Kidney epithelial cell (primary cell): ENCODE results near the gene CHST14. TPM values are rescaled to one million over a fixed set of nuclear protein-coding genes. Genes with fewer than 3 reads are reported as not detected.

Experiments
- DNase-seq: peaks from one replicate; pipeline ENCODE4 v3.0.0-alpha.2; 2010; ENCODE audit warnings: low read depth
- H3K27me3 ChIP-seq: 2 replicates; pipeline ENCODE4 v1.6.0; 2011; ENCODE audit warnings: low read length; ENCODE audit not compliant: control insufficient read depth, insufficient read depth
- H3K36me3 ChIP-seq: 2 replicates; pipeline ENCODE4 v1.5.1; 2011; ENCODE audit warnings: low read length; ENCODE audit not compliant: control insufficient read depth, insufficient read depth
- H3K4me3 ChIP-seq: 2 replicates; pipeline ENCODE4 v1.5.1; 2011; ENCODE audit warnings: low read depth, mild to moderate bottlenecking, control low read depth, low read length
- total RNA-seq: library from RNA; depleted of rRNA; stranded (reverse); fragments of >200 nt; gene quantifications from 2 replicates; pipeline ENCODE4 v1.2.3, GENCODE V29; 2015
- TF ChIP-seq, protein P1 (sequence below): IDR thresholded peaks from 2 replicates; pipeline ENCODE4 v1.5.1; 2011; ENCODE audit warnings: mild to moderate bottlenecking, moderate library complexity, low read length, control low read depth, inconsistent platforms; ENCODE audit not compliant: insufficient read depth, poor library complexity, severe bottlenecking

CHST14 gene
- total RNA-seq, 1 donor from 2014 or later = 25.8 TPM

DNA sequence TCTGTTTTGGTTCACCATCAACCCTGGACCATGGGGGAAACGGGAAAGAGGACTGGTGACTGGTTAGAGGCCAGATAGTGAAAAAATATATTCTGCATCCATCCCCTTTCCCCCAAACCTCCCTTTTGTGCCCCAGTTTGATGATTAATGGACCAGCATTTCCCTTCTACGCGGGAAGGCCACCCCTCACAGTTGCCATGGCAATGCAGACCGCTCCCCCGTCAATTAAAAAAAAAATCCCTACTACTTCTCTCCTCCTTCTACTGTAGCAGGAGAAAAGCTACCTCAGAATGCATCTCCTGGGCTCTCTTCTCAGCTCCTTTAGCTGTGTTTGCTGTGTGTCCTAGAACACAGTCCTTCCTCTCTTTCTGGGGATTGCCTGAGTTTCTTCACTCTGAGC, 26.0 kb upstream of the CHST14 start:
- TF ChIP-seq, protein P1, sequence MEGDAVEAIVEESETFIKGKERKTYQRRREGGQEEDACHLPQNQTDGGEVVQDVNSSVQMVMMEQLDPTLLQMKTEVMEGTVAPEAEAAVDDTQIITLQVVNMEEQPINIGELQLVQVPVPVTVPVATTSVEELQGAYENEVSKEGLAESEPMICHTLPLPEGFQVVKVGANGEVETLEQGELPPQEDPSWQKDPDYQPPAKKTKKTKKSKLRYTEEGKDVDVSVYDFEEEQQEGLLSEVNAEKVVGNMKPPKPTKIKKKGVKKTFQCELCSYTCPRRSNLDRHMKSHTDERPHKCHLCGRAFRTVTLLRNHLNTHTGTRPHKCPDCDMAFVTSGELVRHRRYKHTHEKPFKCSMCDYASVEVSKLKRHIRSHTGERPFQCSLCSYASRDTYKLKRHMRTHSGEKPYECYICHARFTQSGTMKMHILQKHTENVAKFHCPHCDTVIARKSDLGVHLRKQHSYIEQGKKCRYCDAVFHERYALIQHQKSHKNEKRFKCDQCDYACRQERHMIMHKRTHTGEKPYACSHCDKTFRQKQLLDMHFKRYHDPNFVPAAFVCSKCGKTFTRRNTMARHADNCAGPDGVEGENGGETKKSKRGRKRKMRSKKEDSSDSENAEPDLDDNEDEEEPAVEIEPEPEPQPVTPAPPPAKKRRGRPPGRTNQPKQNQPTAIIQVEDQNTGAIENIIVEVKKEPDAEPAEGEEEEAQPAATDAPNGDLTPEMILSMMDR = no peak
- DNase-seq = no peak
- no peaks in the 10 kb centered on the region for H3K36me3 ChIP-seq
- peaks cover 2% of the 10 kb centered on the region for H3K27me3 ChIP-seq
- no peak overlapping the region for H3K4me3 ChIP-seq

DNA sequence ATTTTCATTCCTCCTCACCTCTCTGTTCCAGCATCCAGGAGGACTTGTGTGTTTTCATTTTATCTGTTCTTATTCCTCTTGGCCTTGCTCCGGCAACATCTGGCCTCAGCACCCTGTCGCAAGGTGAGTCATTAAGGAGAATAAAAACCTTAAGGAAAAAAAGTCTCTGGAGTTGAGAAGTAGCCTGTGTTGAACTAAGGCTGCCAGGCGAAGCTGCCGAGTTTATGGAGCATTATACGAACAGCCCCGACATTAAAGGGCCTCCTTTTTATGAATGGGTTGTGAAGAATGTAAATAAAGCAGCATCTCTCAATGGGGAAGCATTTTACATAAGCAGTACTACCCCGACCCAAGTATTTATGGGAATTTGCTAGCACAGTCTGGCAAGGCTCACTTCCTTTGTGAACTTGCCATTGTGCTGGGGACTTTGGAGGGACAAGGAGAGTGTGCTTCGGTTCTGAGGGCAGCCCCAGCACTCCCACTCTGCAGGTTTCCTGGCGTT, 25.3 kb upstream of the CHST14 start:
- Histone ChIP-seq H3K36me3 (no peaks in the 10 kb centered on the region), H3K4me3 (no peak overlapping the region), H3K27me3 (no peaks in the 10 kb centered on the region)
- DNase-seq = peak; percentile 41
- TF ChIP-seq, protein P1 = no peak

DNA sequence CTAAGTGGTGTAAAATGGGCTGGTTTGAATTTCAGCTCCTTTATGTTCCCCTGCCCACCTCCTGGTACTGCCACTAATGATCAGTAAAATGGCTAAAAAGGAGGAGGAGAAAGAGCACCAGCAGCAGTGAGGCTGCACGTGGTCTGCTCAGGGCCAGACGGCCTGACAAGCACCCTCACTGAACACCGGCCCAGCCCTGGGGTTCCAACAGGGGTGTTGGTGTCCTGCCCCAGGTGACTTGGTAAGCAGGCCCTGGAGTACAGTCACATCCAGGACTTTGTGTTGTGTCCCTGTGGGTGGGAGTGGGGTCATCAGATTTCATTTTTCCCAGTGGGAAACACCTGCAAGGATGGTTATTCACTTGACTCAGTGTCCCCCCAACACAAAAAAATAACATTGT, 24.6 kb upstream of the CHST14 start:
- TF ChIP-seq, protein P1 = no peak
- no peak for DNase-seq
- no peaks in the 10 kb centered on the region for H3K27me3 ChIP-seq
- H3K4me3 ChIP-seq = no peak overlapping the region
- no peaks in the 10 kb centered on the region for H3K36me3 ChIP-seq

DNA sequence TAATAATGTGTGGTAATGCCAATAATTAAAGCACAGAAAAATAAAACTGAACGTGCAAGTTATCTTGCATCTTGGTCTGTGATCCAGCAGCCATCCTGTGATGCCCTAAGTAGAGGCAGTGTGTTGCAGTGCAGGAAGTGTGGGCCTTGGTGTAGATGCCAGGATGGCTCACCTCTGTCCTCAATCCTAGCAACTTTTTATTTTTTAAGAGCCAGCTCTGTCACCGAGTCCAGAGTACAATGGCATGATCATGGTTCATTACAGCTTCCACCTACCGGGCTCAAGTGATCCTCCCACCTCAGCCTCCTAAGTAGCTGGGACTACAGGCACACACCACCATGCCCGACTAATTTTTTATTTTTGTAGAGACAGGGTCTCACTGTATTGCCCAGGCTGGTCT, 22.4 kb upstream of the CHST14 start:
- TF ChIP-seq, protein P1 = no peak
- Histone ChIP-seq H3K27me3 (no peaks in the 10 kb centered on the region), H3K4me3 (no peak overlapping the region), H3K36me3 (no peaks in the 10 kb centered on the region)
- DNase-seq = no peak

DNA sequence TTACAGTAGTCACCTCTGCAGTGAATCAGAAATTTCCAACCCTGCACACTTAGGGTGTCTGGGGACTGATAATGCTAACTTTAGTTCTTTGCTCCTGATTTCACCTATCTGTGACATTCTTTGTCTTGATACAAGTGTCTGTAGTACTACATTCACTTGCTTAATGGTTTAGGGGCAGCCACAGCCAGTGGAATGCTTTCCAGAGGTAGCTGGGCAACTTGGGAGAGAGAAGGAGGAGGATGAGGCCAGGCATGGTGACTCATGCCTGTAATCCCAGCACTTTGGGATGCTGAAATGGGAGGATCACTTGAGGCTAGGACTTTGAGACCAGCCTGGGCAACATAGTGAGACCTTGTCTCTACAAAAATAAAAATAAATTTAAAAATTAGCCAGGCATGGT, 21.5 kb upstream of the CHST14 start:
- TF ChIP-seq, protein P1 = no peak
- no peaks in the 10 kb centered on the region for H3K27me3 ChIP-seq
- H3K36me3 ChIP-seq = no peaks in the 10 kb centered on the region
- no peak for DNase-seq
- no peak overlapping the region for H3K4me3 ChIP-seq

DNA sequence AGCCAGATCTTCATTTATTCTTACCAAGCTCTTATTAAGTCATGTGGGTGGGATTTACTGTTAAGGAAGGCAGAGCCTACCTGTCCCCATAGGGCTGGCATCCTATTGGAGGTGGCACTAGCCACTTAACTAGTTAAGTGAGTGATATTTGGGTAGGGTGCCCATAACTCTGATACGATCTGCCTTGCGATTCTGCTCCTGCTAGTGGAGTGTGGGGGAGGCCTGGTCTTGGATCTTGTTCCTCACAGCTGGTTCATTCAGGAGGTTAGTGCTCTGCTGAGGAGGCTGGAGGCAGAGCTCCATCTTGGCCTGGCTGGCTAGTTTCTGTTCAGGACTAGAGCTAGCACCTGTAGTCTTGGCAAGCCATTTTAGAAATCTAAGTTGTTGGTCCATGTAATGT, 20.7 kb upstream of the CHST14 start:
- DNase-seq = no peak
- Histone ChIP-seq H3K27me3 (no peaks in the 10 kb centered on the region), H3K4me3 (no peak overlapping the region), H3K36me3 (no peaks in the 10 kb centered on the region)
- TF ChIP-seq, protein P1 = no peak
